ENCODE data around the gene CIT.

- TF ChIP-seq POLR2A (IDR thresholded peaks at IDR 0.05), result no peak
- TF ChIP-seq, protein P1, sequence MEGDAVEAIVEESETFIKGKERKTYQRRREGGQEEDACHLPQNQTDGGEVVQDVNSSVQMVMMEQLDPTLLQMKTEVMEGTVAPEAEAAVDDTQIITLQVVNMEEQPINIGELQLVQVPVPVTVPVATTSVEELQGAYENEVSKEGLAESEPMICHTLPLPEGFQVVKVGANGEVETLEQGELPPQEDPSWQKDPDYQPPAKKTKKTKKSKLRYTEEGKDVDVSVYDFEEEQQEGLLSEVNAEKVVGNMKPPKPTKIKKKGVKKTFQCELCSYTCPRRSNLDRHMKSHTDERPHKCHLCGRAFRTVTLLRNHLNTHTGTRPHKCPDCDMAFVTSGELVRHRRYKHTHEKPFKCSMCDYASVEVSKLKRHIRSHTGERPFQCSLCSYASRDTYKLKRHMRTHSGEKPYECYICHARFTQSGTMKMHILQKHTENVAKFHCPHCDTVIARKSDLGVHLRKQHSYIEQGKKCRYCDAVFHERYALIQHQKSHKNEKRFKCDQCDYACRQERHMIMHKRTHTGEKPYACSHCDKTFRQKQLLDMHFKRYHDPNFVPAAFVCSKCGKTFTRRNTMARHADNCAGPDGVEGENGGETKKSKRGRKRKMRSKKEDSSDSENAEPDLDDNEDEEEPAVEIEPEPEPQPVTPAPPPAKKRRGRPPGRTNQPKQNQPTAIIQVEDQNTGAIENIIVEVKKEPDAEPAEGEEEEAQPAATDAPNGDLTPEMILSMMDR (IDR thresholded peaks at IDR 0.05), result no peak
- TF ChIP-seq POLR2AphosphoS5 (IDR thresholded peaks at IDR 0.05; ENCODE audit: insufficient read depth in 1 of 2, low read depth in 1 of 2), result peak; percentile 55 to 70
These were observed at the start of gene CIT for GRCh38 chr12:119876761-119877638.

Measured in vagina (tissue), 2 donors.